22Rv1 (cell line): ENCODE measurements around the gene HIVEP3.

Experiments
- H3K27ac ChIP-seq: fragments of 450-650 bp; 2 replicates; pipeline ENCODE4 v1.5.1; 2017
- CTCF ChIP-seq: fragments of 450-650 bp; IDR thresholded peaks from 2 replicates; pipeline ENCODE4 v1.5.1; 2017; ENCODE audit warnings: mild to moderate bottlenecking
- ZFX ChIP-seq: fragments of 450-650 bp; IDR thresholded peaks from 2 replicates; pipeline ENCODE4 v1.6.1; 2017; ENCODE audit warnings: antibody characterized with exemption, borderline replicate concordance

HIVEP3 gene

GRCh38 chr1:41894101-41894807, 24.5 kb downstream of the HIVEP3 start:
- TF ChIP-seq ZFX (no peak), CTCF (no peak)
- H3K27ac ChIP-seq, result no peak overlapping the region

- H3K27ac ChIP-seq, result no peak overlapping the region
- TF ChIP-seq ZFX, result no peak
- no peak for TF ChIP-seq CTCF
Measured at GRCh38 chr1:41892301-41892781, 26.4 kb downstream of the HIVEP3 start.

GRCh38 chr1:41891199-41891896, 27.4 kb downstream of the HIVEP3 start:
- H3K27ac ChIP-seq, result no peak overlapping the region
- no peak for TF ChIP-seq CTCF
- no peak for TF ChIP-seq ZFX

GRCh38 chr1:41890825-41891198, 27.9 kb downstream of the HIVEP3 start:
- TF ChIP-seq CTCF, result no peak
- no peak for TF ChIP-seq ZFX
- H3K27ac ChIP-seq, result no peak overlapping the region

- H3K27ac ChIP-seq, result no peak overlapping the region
- TF ChIP-seq CTCF (no peak), ZFX (no peak)
Measured at GRCh38 chr1:41889506-41890414, 29.0 kb downstream of the HIVEP3 start.

GRCh38 chr1:41888756-41889155, 30.0 kb downstream of the HIVEP3 start:
- no peak overlapping the region for H3K27ac ChIP-seq
- TF ChIP-seq ZFX (no peak), CTCF (no peak)
